NCI-H2107 (cell line): ENCODE results near the gene USP9X.
A peak's percentile ranks its signal among the peaks of the same experiment; 100 is the strongest.
"Not testable (repeated sequence)": the region's sequence is repeated elsewhere in the genome, so short reads cannot be mapped to it uniquely, and the experiment has no call there.

Source experiments
- DNase-seq: peaks from one replicate; lab custom pipeline; 2025; lab: John Stamatoyannopoulos, UW

USP9X gene

DNA sequence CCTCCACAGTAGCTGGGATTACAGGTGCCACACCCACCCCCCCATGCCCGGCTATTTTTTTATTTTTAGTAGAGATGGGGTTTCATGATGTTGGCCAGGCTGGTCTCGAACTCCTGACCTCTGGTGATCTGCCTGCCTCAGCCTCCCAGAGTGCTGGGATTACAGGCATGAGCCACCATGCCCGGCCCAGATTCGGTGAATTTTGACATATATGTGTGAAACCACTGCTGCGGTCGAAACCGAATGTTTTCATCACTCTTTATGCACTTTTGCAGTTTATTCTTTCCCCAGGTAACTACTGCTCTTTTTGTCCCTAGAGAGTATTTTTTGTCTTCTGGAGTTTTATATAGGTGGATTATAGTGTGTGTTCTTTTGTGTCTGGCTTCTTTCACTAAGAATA lies 101.7 kb downstream of the USP9X start:
- DNase-seq, result not testable (repeated sequence)

GRCh38 chrX:41189156-41189555 lies 103.9 kb downstream of the USP9X start:
- no peak for DNase-seq

- DNase-seq, result no peak
These were observed 107.6 kb downstream of the USP9X start for GRCh38 chrX:41192880-41193279.

- DNase-seq, result no peak
These were observed 113.2 kb downstream of the USP9X start for GRCh38 chrX:41198410-41198809.

GRCh38 chrX:41200785-41201184 lies 115.5 kb downstream of the USP9X start:
- DNase-seq, result no peak

DNA sequence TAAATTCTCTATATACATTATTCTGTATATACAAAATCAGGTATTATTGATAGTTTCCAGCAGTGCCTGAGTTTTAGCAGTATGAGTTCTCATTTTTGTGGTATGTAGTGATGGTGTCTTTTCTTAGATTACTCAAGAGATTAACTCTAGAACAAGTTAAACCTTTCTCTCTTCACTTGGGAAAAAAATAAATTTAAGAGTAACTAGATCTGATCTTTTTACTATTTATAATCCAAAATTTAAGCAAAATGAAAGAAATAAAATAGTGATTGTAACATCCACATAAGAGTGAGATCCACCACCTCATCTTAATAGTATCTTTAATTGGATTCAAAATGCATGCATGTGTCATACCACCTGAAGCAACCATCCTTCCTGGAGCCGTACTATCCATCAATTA lies 124.6 kb downstream of the USP9X start:
- DNase-seq, result no peak

GRCh38 chrX:41224605-41225004 lies 139.4 kb downstream of the USP9X start:
- no peak for DNase-seq

DNA sequence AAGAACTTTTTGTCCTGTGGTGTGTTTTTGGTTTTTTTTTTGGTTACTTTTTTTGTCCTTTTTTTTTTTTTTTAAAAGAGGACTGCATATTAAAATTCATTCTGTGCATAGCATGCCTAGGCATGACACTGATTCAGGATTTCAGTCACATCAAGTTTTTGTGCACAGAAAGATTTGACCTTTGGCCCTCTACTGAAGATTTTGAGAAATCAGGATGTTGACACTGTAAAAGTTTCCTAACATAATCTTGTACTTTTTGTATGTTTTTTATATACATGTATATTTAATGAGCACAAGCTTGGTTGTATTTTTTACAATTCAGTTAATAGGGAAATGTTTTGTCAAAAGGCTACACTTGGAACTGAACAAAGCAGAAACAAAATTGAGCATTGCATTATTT lies 148.7 kb downstream of the USP9X start:
- DNase-seq, result no peak

DNA sequence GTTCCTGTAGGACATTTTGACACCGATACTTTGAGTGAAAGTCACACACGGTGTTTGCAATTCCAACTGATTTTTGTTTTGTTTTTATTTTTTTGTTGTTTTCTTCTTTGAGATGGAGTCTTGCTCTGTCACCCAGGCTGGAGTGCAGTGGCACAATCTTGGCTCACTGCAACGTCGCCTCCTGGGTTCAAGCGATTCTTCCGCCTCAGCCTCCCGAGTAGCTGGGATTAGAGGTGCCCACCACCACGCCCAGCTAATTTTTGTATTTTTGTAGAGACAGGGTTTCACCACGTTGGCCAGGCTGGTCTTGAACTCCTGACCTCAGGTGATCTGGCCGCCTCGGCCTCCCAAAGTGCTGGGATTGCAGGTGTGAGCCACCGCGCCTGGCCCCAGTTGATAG lies 149.2 kb downstream of the USP9X start:
- DNase-seq, result not testable (repeated sequence)

GRCh38 chrX:41234962-41235361 lies 149.7 kb downstream of the USP9X start:
- DNase-seq, result no peak

DNA sequence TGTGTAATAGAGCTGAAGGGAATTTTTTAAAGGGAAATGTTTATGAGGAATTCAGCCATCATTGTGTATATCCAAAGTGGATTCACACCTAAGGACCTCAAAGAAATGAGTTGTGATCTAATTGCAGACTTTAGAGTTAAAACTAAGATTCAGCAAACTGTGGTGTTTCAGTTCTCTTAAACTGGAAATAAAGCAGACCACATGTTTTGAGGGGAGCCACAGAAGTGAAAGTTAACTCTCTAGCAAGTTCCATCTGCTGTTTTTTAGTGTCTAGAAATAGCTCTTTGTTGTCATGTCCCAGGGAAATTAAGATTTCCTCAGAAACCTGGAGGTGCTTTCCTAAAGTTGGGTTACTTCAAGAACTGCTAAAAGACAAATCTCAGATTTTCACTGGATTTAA lies 151.4 kb downstream of the USP9X start:
- DNase-seq, result no peak

DNA sequence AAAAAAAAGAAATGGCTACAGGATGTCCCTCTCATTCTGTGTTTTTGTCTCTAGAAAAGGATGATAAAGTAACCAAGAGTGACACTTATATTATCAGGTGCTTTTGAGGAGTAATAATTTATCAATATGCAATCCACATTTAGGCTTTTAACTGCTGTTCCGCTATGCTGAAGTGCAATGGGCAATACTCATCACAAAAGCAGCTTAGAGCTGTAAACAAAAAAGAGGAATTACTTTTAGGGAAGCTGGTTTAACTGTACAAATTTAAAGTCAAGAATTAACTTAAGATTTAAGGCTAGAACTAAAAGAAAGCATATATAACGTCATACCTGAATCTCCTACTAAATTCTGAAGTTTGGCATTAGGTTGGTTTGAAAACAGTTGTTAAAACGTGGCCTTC lies 155.3 kb downstream of the USP9X start:
- no peak for DNase-seq

GRCh38 chrX:41241962-41242361 lies 156.7 kb downstream of the USP9X start:
- DNase-seq, result no peak

GRCh38 chrX:41245641-41246040 lies 160.4 kb downstream of the USP9X start:
- no peak for DNase-seq

- DNase-seq, result no peak
These were observed 165.6 kb downstream of the USP9X start for GRCh38 chrX:41250867-41251266.

DNA sequence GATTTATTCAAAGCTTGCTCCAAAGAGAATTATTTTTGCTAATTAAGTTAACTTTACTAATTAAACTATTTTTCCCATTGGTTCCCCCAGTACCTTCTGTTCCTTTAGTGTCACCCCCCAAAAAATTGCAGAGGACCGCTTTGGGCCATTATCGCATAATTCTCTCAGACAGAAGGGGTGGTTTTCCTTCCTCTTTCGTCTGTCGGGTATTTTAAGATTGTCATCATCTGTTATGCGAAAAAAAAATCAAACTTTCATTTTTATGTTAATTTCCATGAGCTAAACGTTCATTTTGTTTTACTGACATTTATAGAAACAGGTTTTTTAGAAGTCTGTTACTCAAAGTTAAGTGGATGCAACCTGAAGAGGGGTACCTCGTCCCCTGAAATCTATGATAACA lies 172.6 kb downstream of the USP9X start:
- no peak for DNase-seq

DNA sequence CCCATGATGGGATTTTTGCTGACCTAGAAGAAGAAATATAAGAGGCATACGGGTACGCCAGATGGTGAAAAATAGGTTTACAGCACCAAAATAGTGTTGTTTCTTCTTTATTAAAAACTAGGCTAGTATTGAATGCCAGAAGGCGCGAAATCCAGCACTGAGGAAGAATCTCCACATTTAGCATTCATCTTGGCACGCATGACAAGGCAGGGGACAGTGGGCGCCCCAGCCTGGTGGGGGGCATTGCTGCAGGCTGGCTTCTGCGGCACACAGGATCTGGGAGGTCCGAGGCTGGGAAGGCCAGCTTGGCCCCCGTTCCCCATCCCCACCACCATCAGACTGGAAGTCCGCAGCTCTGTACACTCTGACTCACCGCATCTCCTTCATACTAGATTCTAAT lies 173.0 kb downstream of the USP9X start:
- DNase-seq, result no peak

GRCh38 chrX:41258871-41259270 lies 173.6 kb downstream of the USP9X start:
- DNase-seq, result no peak

- DNase-seq, result no peak
These were observed 174.3 kb downstream of the USP9X start for GRCh38 chrX:41259516-41259915.

GRCh38 chrX:41265615-41266014 lies 180.4 kb downstream of the USP9X start:
- no peak for DNase-seq

DNA sequence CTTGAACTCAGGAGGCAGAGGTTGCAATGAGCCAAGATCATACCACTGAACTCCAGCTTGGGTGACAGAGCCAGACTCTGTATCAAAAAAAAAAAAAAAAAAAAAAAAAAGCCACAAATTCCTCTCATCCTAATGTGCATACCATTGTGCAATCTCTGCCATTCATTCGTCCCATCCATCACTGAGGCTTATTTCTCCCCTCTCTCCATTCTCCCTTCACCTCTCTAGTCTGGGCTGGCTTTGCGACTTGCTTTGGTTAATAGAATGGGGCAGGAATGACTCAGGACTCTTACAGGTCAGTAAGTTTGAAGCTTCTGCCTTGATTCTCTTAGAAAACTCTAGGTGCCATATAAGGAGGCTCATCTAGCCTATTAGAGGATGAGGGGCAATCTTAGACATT lies 188.4 kb downstream of the USP9X start:
- no peak for DNase-seq

DNA sequence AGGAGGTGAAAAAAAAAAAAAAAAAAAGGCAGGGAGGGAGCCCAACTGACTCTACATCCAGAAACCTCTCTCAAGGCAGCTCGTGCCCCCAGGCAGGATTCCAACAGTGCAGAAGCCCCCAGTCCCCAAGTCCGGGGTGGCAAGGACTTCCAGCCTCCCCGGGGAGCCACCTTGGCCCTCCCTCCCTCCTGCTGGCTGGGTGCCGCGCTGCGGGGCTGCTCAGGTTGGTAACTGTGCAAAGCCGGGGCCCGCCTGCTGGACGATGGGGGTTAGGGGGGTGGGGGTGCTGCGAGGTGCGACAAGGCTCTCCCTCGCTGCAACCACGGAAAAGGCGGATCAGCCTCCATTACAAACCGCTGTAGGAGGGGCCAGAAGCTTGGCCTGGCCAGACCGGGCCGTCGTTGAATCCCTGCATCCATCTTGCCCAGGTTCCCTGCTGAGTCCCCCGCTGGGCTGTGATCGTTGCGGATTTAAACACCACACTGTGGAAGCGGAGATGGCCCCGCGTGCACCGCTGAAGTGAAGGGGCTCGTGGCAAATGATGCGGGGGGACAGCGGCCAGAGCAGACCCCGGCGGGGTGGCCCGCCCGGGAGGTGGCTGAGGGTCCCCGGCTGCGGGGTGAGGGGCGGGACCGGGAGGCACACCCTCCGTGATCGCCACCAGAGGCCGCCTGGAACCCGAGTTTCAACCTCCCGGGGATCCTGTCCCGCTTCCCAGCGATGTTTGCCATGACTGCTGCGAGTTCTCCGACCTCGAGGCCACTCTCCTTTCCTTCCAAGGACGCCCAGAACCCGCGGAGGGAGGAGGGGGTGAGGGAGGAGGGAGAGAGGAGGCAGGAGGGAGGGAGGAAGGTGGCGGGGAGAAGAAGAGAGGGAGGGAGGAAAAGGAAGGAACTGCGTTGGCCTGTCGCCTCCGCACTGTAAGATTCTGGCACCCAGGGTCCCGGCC lies 190.7 kb downstream of the USP9X start:
- DNase-seq, result peak; percentile 49

DNA sequence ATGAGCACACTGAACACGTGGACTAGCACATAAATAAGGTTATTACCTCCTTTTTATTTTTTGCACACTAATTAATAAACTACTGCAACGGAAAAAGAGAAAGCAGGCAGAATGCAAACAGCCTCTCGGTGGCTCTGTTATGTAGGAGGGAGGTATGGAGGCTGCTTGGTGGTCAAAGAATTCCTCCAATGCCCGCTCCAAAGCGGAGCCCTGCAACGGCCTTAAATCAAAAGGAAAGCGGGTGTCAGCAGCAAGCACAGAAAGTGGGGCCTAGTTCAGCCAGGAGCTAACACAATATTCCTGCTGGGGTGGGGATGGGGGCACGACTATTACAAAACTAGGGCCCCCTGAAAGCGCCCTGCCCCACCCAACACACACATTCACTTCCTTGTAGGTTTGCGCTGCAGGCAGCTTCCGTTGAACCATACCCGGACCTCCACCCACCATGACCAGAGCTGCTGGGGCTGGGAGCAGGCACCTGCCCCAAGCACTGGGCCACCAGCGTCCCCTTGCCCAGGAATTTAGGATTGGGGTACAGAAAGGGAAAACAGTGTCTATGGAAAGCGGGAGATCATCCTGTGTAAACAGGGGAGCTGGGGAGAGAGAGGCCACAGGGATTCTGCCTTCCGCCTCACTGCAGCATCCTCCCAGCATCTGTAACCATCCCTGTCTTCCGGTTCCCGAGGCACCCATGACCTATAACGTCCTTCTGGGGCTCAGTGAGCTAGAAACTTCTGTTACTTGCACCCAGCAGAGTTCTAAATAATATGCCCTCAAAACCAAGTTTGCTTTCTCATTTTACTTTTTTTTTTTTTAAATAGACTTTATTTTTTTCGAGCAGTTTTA lies 191.6 kb downstream of the USP9X start:
- DNase-seq, result no peak
